HEK293 (cell line): ENCODE data around the gene SYNC.

Experiments
- CTCF ChIA-PET: fragments of 350-600 bp; formaldehyde crosslinking; extraction: SDS; loops from one replicate; lab custom pipeline; 2021; ENCODE audit warnings: antibody characterized with exemption; lab: Yijun Ruan, JAX
- POLR2A ChIA-PET: fragments of 300-600 bp; formaldehyde crosslinking; extraction: SDS; loops from one replicate; lab custom pipeline; 2020; ENCODE audit warnings: antibody characterized with exemption, inconsistent platforms; lab: Yijun Ruan, JAX
- H3K27ac ChIP-seq: fragments of 200-500 bp; sonication (Bioruptor generic); 2 replicates; pipeline ENCODE4 v1.5.1; 2014; ENCODE audit warnings: low read depth, low read length, control low read depth, inconsistent platforms; ENCODE audit errors: extremely low read depth
- H3K36me3 ChIP-seq, 2 experiments: fragments of 200-500 bp in 1 of 2; sonication (Bioruptor generic) in 1 of 2; 1 replicate in 1 of 2; 2 replicates in 1 of 2; pipeline ENCODE4 v1.5.1; 2014 to 2017; ENCODE audit warnings: inconsistent platforms in 2 of 2, low read length in 2 of 2; ENCODE audit not compliant: control insufficient read depth in 2 of 2, insufficient read depth in 1 of 2
- H3K4me1 ChIP-seq: fragments of 200-500 bp; sonication (Bioruptor generic); 2 replicates; pipeline ENCODE4 v1.5.1; 2014; ENCODE audit warnings: mild to moderate bottlenecking, low read length, inconsistent platforms; ENCODE audit not compliant: control insufficient read depth, insufficient read depth
- H3K4me3 ChIP-seq: 2 replicates; pipeline ENCODE4 v1.5.1; 2011; ENCODE audit warnings: low read depth, mild to moderate bottlenecking, control low read depth, low read length, moderate library complexity
- H3K9me3 ChIP-seq: fragments of 200-500 bp; sonication (Bioruptor generic); 2 replicates; pipeline ENCODE4 v1.5.1; 2014; ENCODE audit warnings: low read depth, low read length, inconsistent platforms; ENCODE audit not compliant: control insufficient read depth, insufficient read depth
- GLIS1 ChIP-seq: fragments of 450-650 bp; formaldehyde crosslinking; IDR thresholded peaks from 2 replicates; pipeline ENCODE4 v1.5.1; 2016; ENCODE audit warnings: missing biosample characterization, missing genetic modification characterization
- GLIS2 ChIP-seq: fragments of 450-650 bp; formaldehyde crosslinking; IDR thresholded peaks from 2 replicates; pipeline ENCODE4 v1.5.1; 2016; ENCODE audit warnings: missing biosample characterization, missing genetic modification characterization
- HOXD13 ChIP-seq: sonication (generic); formaldehyde crosslinking; IDR thresholded peaks from 2 replicates; pipeline ENCODE4 v1.8.0; 2022; ENCODE audit warnings: missing genetic modification reagents, borderline replicate concordance
- KLF1 ChIP-seq: fragments of 450-650 bp; formaldehyde crosslinking; IDR thresholded peaks from 2 replicates; pipeline ENCODE4 v1.5.1; 2016; ENCODE audit warnings: missing biosample characterization, missing genetic modification characterization
- PRDM1 ChIP-seq: fragments of 450-650 bp; formaldehyde crosslinking; IDR thresholded peaks from 2 replicates; pipeline ENCODE4; 2016; ENCODE audit warnings: missing biosample characterization, missing genetic modification characterization
- SALL2 ChIP-seq: fragments of 450-650 bp; formaldehyde crosslinking; IDR thresholded peaks from 2 replicates; pipeline ENCODE4 v1.5.0; 2017; ENCODE audit warnings: missing biosample characterization, mild to moderate bottlenecking, missing genetic modification characterization, borderline replicate concordance
- ZBTB20 ChIP-seq: fragments of 450-650 bp; formaldehyde crosslinking; IDR thresholded peaks from 2 replicates; pipeline ENCODE4 v1.5.1; 2016; ENCODE audit warnings: missing biosample characterization, missing genetic modification characterization
- ZBTB8A ChIP-seq: fragments of 450-650 bp; formaldehyde crosslinking; IDR thresholded peaks from 2 replicates; pipeline ENCODE4 v1.5.1; 2016; ENCODE audit warnings: missing biosample characterization, missing genetic modification characterization
- ZIC2 ChIP-seq: fragments of 450-650 bp; formaldehyde crosslinking; IDR thresholded peaks from 2 replicates; pipeline ENCODE4 v1.5.1; 2016; ENCODE audit warnings: missing biosample characterization, missing genetic modification characterization
- ZNF10 ChIP-seq: fragments of 450-650 bp; formaldehyde crosslinking; IDR thresholded peaks from 2 replicates; pipeline ENCODE4 v1.5.1; 2017; ENCODE audit warnings: missing biosample characterization, missing genetic modification characterization
- ZNF112 ChIP-seq: fragments of 450-650 bp; formaldehyde crosslinking; IDR thresholded peaks from 2 replicates; pipeline ENCODE4 v1.5.0; 2017; ENCODE audit warnings: missing biosample characterization, missing genetic modification characterization
- ZNF140 ChIP-seq: fragments of 450-650 bp; formaldehyde crosslinking; IDR thresholded peaks from 2 replicates; pipeline ENCODE4 v1.5.1; 2016; ENCODE audit warnings: missing biosample characterization, missing genetic modification characterization
- ZNF157 ChIP-seq: fragments of 450-650 bp; formaldehyde crosslinking; IDR thresholded peaks from 2 replicates; pipeline ENCODE4 v1.5.1; 2016; ENCODE audit warnings: missing biosample characterization, missing genetic modification characterization
- ZNF184 ChIP-seq: fragments of 450-650 bp; IDR thresholded peaks from 2 replicates; pipeline ENCODE4 v1.5.1; 2018; ENCODE audit warnings: missing biosample characterization, mild to moderate bottlenecking, missing genetic modification characterization
- ZNF274 ChIP-seq, 2 experiments: fragments of 200-500 bp in 1 of 2; fragments of 450-650 bp in 1 of 2; sonication (Bioruptor generic) in 1 of 2; formaldehyde crosslinking in 1 of 2; IDR thresholded peaks; 2 replicates each; pipeline versions ENCODE4 v1.5.1 to v1.6.1; 2014 to 2016; ENCODE audit warnings: borderline replicate concordance in 1 of 2, inconsistent platforms in 1 of 2, low read length in 1 of 2, missing biosample characterization in 1 of 2, missing genetic modification characterization in 1 of 2
- ZNF366 ChIP-seq: fragments of 450-650 bp; formaldehyde crosslinking; conservative IDR thresholded peaks from 2 replicates; pipeline ENCODE4 v1.5.1; 2016; ENCODE audit warnings: missing biosample characterization, missing genetic modification characterization
- ZNF37A ChIP-seq: fragments of 450-650 bp; IDR thresholded peaks from 2 replicates; pipeline ENCODE4 v1.5.1; 2018; ENCODE audit warnings: missing biosample characterization, missing genetic modification characterization
- ZNF416 ChIP-seq: fragments of 450-650 bp; formaldehyde crosslinking; IDR thresholded peaks from 2 replicates; pipeline ENCODE4 v1.5.1; 2016; ENCODE audit warnings: missing biosample characterization, missing genetic modification characterization
- ZNF488 ChIP-seq: fragments of 450-650 bp; formaldehyde crosslinking; IDR thresholded peaks from 2 replicates; pipeline ENCODE4 v1.5.1; 2016; ENCODE audit warnings: missing biosample characterization, missing genetic modification characterization
- ZNF555 ChIP-seq: fragments of 450-650 bp; formaldehyde crosslinking; conservative IDR thresholded peaks from 2 replicates; pipeline ENCODE4 v1.5.1; 2017; ENCODE audit warnings: missing biosample characterization, mild to moderate bottlenecking, missing genetic modification characterization, inconsistent platforms
- ZNF571 ChIP-seq: fragments of 450-650 bp; formaldehyde crosslinking; IDR thresholded peaks from 2 replicates; pipeline ENCODE4 v1.5.0; 2017; ENCODE audit warnings: missing biosample characterization, missing genetic modification characterization
- ZNF580 ChIP-seq: fragments of 450-650 bp; formaldehyde crosslinking; IDR thresholded peaks from 2 replicates; pipeline ENCODE4 v1.5.1; 2016; ENCODE audit warnings: missing biosample characterization, missing genetic modification characterization
- ZNF639 ChIP-seq: fragments of 450-650 bp; formaldehyde crosslinking; IDR thresholded peaks from 2 replicates; pipeline ENCODE4 v1.5.1; 2016; ENCODE audit warnings: missing biosample characterization, missing genetic modification characterization
- ZNF654 ChIP-seq: fragments of 450-650 bp; formaldehyde crosslinking; IDR thresholded peaks from 2 replicates; pipeline ENCODE4 v1.5.1; 2016; ENCODE audit warnings: low read depth, missing biosample characterization, missing genetic modification characterization
- ZNF837 ChIP-seq: fragments of 450-650 bp; formaldehyde crosslinking; IDR thresholded peaks from 2 replicates; pipeline ENCODE4 v1.5.1; 2016; ENCODE audit warnings: missing biosample characterization, missing genetic modification characterization
- ZSCAN18 ChIP-seq: fragments of 450-650 bp; formaldehyde crosslinking; IDR thresholded peaks from 2 replicates; pipeline ENCODE4 v1.5.1; 2016; ENCODE audit warnings: missing biosample characterization, missing genetic modification characterization

SYNC gene

GRCh38 chr1:32696041-32696440 lies 6.5 kb downstream of the SYNC start:
- H3K4me3 ChIP-seq, result no peak overlapping the region
- H3K9me3 ChIP-seq, result no peaks in the 10 kb centered on the region
- TF ChIP-seq ZNF157 (tag by site-specific recombination), result no peak
- TF ChIP-seq PRDM1 (tag by site-specific recombination), result peak; percentile 29; the same call in 1 of the 2 replicates
- CTCF ChIA-PET, result no interaction called here
- no peak overlapping the region for H3K27ac ChIP-seq
- POLR2A ChIA-PET, result no interaction called here
- H3K4me1 ChIP-seq, result no peaks in the 10 kb centered on the region
- H3K36me3 ChIP-seq, result no peaks in the 10 kb centered on the region

GRCh38 chr1:32695098-32695904 lies 7.3 kb downstream of the SYNC start:
- CTCF ChIA-PET, result interaction anchor here (1.0 kb wide), 1 partner anchor 181 kb away, joined by 4 read pairs; no protein-coding TSS in a partner anchor
- POLR2A ChIA-PET, result interaction anchor here (0.5 to 0.6 kb wide), 2 partner anchors 15 to 153 kb away, joined by 3 read pairs; no protein-coding TSS in a partner anchor
- H3K4me1 ChIP-seq, result no peaks in the 10 kb centered on the region
- H3K9me3 ChIP-seq, result no peaks in the 10 kb centered on the region
- H3K36me3 ChIP-seq, result no peaks in the 10 kb centered on the region
- no peak overlapping the region for H3K27ac ChIP-seq
- TF ChIP-seq ZBTB8A (tag by site-specific recombination) (no peak), ZNF140 (tag by site-specific recombination) (no peak), ZNF184 (tag by site-specific recombination) (no peak), ZBTB20 (tag by site-specific recombination) (no peak), ZNF416 (tag by site-specific recombination) (no peak), ZIC2 (peak; percentile 43; the same call in 1 of the 2 replicates)
- no peak overlapping the region for H3K4me3 ChIP-seq

GRCh38 chr1:32693455-32694174 lies 9.0 kb downstream of the SYNC start:
- no peak overlapping the region for H3K27ac ChIP-seq
- TF ChIP-seq KLF1 (tag by site-specific recombination) (no peak), ZNF837 (tag by site-specific recombination) (no peak), ZNF639 (no peak), ZNF654 (no peak), ZNF140 (tag by site-specific recombination) (no peak), ZNF555 (tag by site-specific recombination) (no peak), ZNF37A (tag by site-specific recombination) (no peak), ZNF274 (IDR thresholded peaks at IDR 0.05; ENCODE audit: low read length) (no peak), ZNF274 (tag by site-specific recombination; IDR thresholded peaks at IDR 0.05; ENCODE audit: borderline replicate concordance) (no peak), ZNF571 (tag by site-specific recombination) (no peak), ZNF580 (tag by site-specific recombination) (no peak), GLIS1 (tag by site-specific recombination) (no peak), ZNF10 (tag by site-specific recombination) (no peak), SALL2 (no peak), GLIS2 (no peak), ZNF366 (tag by site-specific recombination) (no peak), ZNF112 (tag by site-specific recombination) (no peak), ZSCAN18 (tag by site-specific recombination) (no peak), HOXD13 (no peak), ZNF488 (tag by site-specific recombination) (no peak)
- H3K9me3 ChIP-seq, result no peaks in the 10 kb centered on the region
- ChIA-PET POLR2A (interaction anchor here (0.5 kb wide), 1 partner anchor 53 kb away, joined by 4 read pairs; no protein-coding TSS in a partner anchor), CTCF (interaction anchor here (1.8 kb wide), 1 partner anchor 19 kb away, joined by 7 read pairs; no protein-coding TSS in a partner anchor)
- H3K4me3 ChIP-seq, result no peak overlapping the region
- H3K4me1 ChIP-seq, result no peaks in the 10 kb centered on the region
- no peaks in the 10 kb centered on the region for H3K36me3 ChIP-seq
